Uterus (tissue), 4 donors: ENCODE measurements around the gene SMG7. TPM values are rescaled to one million over a fixed set of nuclear protein-coding genes. Genes with fewer than 3 reads are reported as not detected.

Experiments used
- DNase-seq, 2 donors: peaks; one replicate each; pipeline ENCODE4 v3.0.0-alpha.2; 2019 to 2020
- H3K27ac ChIP-seq, 2 donors: fragments of 200-600 bp; sonication (generic); 1 replicate in 1 of 2; 2 replicates in 1 of 2; pipeline ENCODE4 v1.5.1; 2016 to 2018
- H3K27me3 ChIP-seq, 2 donors: fragments of 200-600 bp; sonication (generic); one replicate each; pipeline ENCODE4 v1.5.1; 2018 to 2019; ENCODE audit warnings: control low read depth in 1 of 2
- H3K36me3 ChIP-seq, 2 donors: fragments of 200-600 bp; sonication (generic); one replicate each; pipeline ENCODE4 v1.5.1; 2019; ENCODE audit warnings: control low read depth in 1 of 2
- H3K4me1 ChIP-seq, 2 donors: fragments of 200-600 bp; sonication (generic); one replicate each; pipeline ENCODE4 v1.5.1; 2018 to 2019; ENCODE audit warnings: control low read depth in 1 of 2
- H3K4me3 ChIP-seq, 2 donors: fragments of 200-600 bp; sonication (generic); 1 replicate in 1 of 2; 2 replicates in 1 of 2; pipeline ENCODE4 v1.5.1; 2018 to 2019; ENCODE audit warnings: mild to moderate bottlenecking in 1 of 2
- H3K9me3 ChIP-seq, 2 donors: fragments of 200-600 bp; sonication (generic); one replicate each; pipeline ENCODE4 v1.5.1; 2019; ENCODE audit warnings: control low read depth in 1 of 2
- CTCF ChIP-seq, 4 experiments: fragments of 200-600 bp in 2 of 4; fragments of 450-650 bp in 2 of 4; sonication (generic) in 2 of 4; IDR thresholded peaks; one replicate each; pipeline ENCODE4 v1.5.1; 2016 to 2019; ENCODE audit warnings: antibody characterized with exemption in 4 of 4, mild to moderate bottlenecking in 2 of 4, moderate library complexity in 1 of 4
- POLR2A ChIP-seq, 2 donors: fragments of 450-650 bp; IDR thresholded peaks; one replicate each; pipeline ENCODE4 v1.6.1; 2016; ENCODE audit warnings: antibody characterized with exemption in 2 of 2, mild to moderate bottlenecking in 1 of 2, moderate library complexity in 1 of 2
- intact Hi-C: fragments of 100-400 bp; cut with DNase I; formaldehyde crosslinking; loops from one replicate; pipeline ENCODE4 v1.15.1; 2023; ENCODE audit warnings: low total_unique reads
- total RNA-seq, 4 donors: library from RNA; depleted of rRNA in 3 of 4; stranded (reverse); fragments of >200 nt in 3 of 4; gene quantifications; one replicate each; pipeline versions ENCODE4 v1.1.0 to v1.2.4, GENCODE V29; 2014 to 2023
- donor health status: DM: yes; HTN: yes; CAD: no.

SMG7 gene
- total RNA-seq, 4 donors from 2014 or later = 9.1 to 63.1 (median 37.0) TPM

GRCh38 chr1:183484254-183484653 lies 12.0 kb downstream of the SMG7 start:
- Histone ChIP-seq H3K4me1 (no peaks in the 10 kb centered on the region), H3K36me3 (no peaks in the 10 kb centered on the region), H3K9me3 (no peaks in the 10 kb centered on the region), H3K27ac (no peak overlapping the region), H3K4me3 (no peak overlapping the region), H3K27me3 (no peaks in the 10 kb centered on the region)
- DNase-seq = no peak
- TF ChIP-seq POLR2A (IDR thresholded peaks at IDR 0.05) = no peak
- TF ChIP-seq CTCF (IDR thresholded peaks at IDR 0.05) = no peak
- intact Hi-C loops = no loop called here

- no peak for TF ChIP-seq CTCF (IDR thresholded peaks at IDR 0.05)
- TF ChIP-seq POLR2A (IDR thresholded peaks at IDR 0.05) = no peak
Observed at GRCh38 chr1:183484851-183485250, 12.6 kb downstream of the SMG7 start.

GRCh38 chr1:183487674-183488442 lies 15.6 kb downstream of the SMG7 start:
- Histone ChIP-seq H3K9me3 (no peaks in the 10 kb centered on the region), H3K36me3 (no peaks in the 10 kb centered on the region), H3K27ac (no peak overlapping the region), H3K27me3 (no peaks in the 10 kb centered on the region), H3K4me1 (no peaks in the 10 kb centered on the region), H3K4me3 (no peak overlapping the region)
- DNase-seq = no peak
- no peak for TF ChIP-seq CTCF (IDR thresholded peaks at IDR 0.05)
- TF ChIP-seq POLR2A (IDR thresholded peaks at IDR 0.05) = no peak
- intact Hi-C loops = no loop called here

More at GRCh38 chr1:183484851-183485250, 12.6 kb downstream of the SMG7 start:
- intact Hi-C loops = no loop called here
- Histone ChIP-seq H3K27me3 (no peaks in the 10 kb centered on the region), H3K4me3 (no peak overlapping the region), H3K9me3 (no peaks in the 10 kb centered on the region), H3K27ac (no peak overlapping the region), H3K4me1 (no peaks in the 10 kb centered on the region), H3K36me3 (no peaks in the 10 kb centered on the region)
- no peak for DNase-seq

- no peaks in the 10 kb centered on the region for H3K9me3 ChIP-seq
- no peaks in the 10 kb centered on the region for H3K36me3 ChIP-seq
- TF ChIP-seq POLR2A (IDR thresholded peaks at IDR 0.05) (no peak), CTCF (IDR thresholded peaks at IDR 0.05) (no peak)
- no peak overlapping the region for H3K27ac ChIP-seq
- no peaks in the 10 kb centered on the region for H3K4me1 ChIP-seq
- intact Hi-C loops = no loop called here
- no peak overlapping the region for H3K4me3 ChIP-seq
- no peak for DNase-seq
- no peaks in the 10 kb centered on the region for H3K27me3 ChIP-seq
Observed at GRCh38 chr1:183490932-183491331, 18.6 kb downstream of the SMG7 start.

- H3K27me3 ChIP-seq = no peaks in the 10 kb centered on the region
- DNase-seq = no peak
- no peaks in the 10 kb centered on the region for H3K4me1 ChIP-seq
- H3K36me3 ChIP-seq = no peaks in the 10 kb centered on the region
- H3K27ac ChIP-seq = no peak overlapping the region
- H3K4me3 ChIP-seq = no peak overlapping the region
- TF ChIP-seq CTCF (IDR thresholded peaks at IDR 0.05) (no peak), POLR2A (IDR thresholded peaks at IDR 0.05) (no peak)
- intact Hi-C loops = no loop called here
- H3K9me3 ChIP-seq = no peaks in the 10 kb centered on the region
Observed at GRCh38 chr1:183493540-183494245, 21.4 kb downstream of the SMG7 start.
